ENCODE measurements around the gene TMEM256.

The TMEM256 gene

DNA sequence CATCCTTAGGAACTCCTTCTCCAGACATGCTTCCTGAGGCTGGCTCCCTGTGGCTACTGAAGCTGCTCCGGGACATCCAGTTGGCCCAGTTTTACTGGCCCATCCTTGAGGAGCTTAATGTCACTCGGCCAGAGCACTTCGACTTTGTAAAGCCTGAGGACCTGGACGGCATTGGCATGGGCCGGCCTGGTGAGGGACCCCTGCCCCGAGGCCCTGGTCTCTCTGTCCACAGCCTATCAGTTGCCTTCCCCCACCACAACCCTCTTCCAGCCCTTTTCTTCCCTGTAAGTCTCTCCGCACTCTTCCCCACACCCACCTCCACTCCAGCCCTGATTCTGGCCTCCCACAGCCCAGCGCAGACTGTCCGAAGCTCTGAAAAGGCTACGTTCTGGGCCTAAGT is 21.0 kb downstream of the TMEM256 start:
- TF ChIP-seq, protein P1, sequence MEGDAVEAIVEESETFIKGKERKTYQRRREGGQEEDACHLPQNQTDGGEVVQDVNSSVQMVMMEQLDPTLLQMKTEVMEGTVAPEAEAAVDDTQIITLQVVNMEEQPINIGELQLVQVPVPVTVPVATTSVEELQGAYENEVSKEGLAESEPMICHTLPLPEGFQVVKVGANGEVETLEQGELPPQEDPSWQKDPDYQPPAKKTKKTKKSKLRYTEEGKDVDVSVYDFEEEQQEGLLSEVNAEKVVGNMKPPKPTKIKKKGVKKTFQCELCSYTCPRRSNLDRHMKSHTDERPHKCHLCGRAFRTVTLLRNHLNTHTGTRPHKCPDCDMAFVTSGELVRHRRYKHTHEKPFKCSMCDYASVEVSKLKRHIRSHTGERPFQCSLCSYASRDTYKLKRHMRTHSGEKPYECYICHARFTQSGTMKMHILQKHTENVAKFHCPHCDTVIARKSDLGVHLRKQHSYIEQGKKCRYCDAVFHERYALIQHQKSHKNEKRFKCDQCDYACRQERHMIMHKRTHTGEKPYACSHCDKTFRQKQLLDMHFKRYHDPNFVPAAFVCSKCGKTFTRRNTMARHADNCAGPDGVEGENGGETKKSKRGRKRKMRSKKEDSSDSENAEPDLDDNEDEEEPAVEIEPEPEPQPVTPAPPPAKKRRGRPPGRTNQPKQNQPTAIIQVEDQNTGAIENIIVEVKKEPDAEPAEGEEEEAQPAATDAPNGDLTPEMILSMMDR (IDR thresholded peaks at IDR 0.05; ENCODE audit: low read depth, low read length, missing control alignments), result no peak
- Histone ChIP-seq H3K4me3 (ENCODE audit: low read depth, low read length) (no peak overlapping the region), H3K27ac (no peak overlapping the region), H3K36me3 (replicated peaks) (no peaks in the 10 kb centered on the region), H3K27me3 (replicated peaks) (peaks cover 20% of the 10 kb centered on the region)
- in situ Hi-C loops (cut with HindIII; ENCODE audit: low pct_ligation_motif_present, low sequenced_read_pairs), result no loop called here
- no peak for DNase-seq

DNA sequence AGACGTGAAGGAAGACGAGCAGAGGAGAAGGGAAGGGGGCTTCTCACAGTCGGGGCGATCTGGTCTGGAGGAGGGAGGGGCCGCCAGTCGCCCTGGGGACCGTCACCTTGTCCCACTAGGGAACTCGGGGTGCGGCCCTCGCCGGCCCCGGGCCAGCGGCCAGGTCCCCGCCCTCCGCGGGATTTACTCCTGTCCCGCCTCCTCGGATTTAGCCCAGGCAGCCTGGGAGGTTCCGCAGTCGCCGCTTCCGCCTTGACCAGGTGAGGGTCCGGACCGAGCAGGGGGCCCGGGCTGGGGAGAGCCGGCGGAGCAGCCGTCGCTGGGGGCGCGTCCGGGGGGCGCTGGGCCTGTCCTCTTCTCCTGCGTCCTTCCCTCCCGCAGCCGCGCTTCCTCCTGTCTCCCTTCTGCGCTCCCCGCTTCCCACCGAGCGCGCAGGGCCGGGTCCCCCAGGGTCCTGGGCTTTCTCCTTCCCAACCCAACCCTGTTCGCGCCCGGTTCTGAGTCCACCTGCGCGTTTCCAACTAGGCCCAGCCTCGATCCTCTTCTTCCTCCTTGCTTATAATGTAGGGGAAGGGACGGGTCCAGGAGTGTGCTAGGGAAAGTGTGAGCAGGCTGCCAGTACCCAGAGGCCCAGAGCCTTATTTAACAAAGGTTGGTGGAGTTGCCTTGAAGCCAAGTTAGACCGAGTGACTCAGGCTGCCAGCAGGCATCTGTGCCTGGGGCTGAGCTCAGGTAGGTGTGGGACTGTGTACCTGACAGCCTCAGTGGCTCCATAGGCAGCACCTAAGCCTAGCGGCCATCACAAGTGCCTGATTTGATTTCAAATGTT is 22.8 kb downstream of the TMEM256 start, which contains the start of gene TNK1:
TSS of gene TNK1 (plus strand) at position 235 of the 829 bp plus-strand sequence. CDS start 1,838 bp downstream, outside the sequence.
- DNase-seq, result no peak
- TF ChIP-seq, protein P1 (IDR thresholded peaks at IDR 0.05; ENCODE audit: low read depth, low read length, missing control alignments), result no peak
- Histone ChIP-seq H3K36me3 (replicated peaks) (no peaks in the 10 kb centered on the region), H3K4me3 (ENCODE audit: low read depth, low read length) (no peak within 1 kb of the TSS), H3K27ac (no peak within 1 kb of the TSS), H3K27me3 (replicated peaks) (peaks cover 20% of the 10 kb centered on the region)
- in situ Hi-C loops (cut with HindIII; ENCODE audit: low pct_ligation_motif_present, low sequenced_read_pairs), result no loop called here

DNA sequence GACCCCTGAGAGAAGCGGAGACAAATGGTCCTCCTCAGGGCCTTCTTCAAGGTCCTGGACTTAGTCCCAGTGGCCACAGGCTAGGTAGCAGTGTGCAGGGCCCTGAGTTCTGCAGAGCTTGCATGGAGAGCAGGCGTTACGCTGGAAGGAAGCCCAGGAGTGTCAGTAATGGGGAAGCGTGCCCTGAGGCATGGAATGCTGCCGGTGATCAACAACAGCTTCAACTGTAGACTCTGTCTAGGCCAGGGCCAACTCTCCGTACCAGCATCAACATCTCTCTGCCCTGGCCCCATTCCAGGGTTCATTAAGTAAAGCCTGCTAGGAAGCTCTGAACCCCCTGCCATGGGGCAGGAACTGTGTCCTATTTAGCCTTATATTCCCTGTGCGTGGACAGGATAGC is 23.6 kb downstream of the TMEM256 start:
- H3K4me3 ChIP-seq (ENCODE audit: low read depth, low read length), result no peak overlapping the region
- DNase-seq, result no peak
- no peak overlapping the region for H3K27ac ChIP-seq
- peaks cover 20% of the 10 kb centered on the region for H3K27me3 ChIP-seq (replicated peaks)
- no peaks in the 10 kb centered on the region for H3K36me3 ChIP-seq (replicated peaks)
- in situ Hi-C loops (cut with HindIII; ENCODE audit: low pct_ligation_motif_present, low sequenced_read_pairs), result no loop called here
- TF ChIP-seq, protein P1 (IDR thresholded peaks at IDR 0.05; ENCODE audit: low read depth, low read length, missing control alignments), result no peak

DNA sequence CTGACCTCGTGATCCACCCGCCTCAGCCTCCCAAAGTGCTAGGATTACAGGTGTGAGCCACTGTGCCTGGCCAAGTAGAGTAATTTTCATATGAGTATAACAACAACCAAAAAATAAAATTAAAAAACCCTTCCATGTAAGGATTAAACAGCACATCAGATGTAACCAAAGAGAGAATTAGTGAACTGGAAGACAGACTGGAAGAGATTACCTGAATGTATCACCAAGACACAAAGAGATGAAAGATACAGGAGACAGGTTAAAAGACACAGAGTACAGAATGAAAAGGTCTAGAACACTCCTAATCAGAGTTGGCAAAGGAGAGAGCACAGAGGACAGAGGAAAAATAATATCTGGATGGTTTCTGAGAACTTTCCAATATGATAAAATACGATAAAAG is 24.8 kb downstream of the TMEM256 start:
- peaks cover 20% of the 10 kb centered on the region for H3K27me3 ChIP-seq (replicated peaks)
- no peak overlapping the region for H3K4me3 ChIP-seq (ENCODE audit: low read depth, low read length)
- TF ChIP-seq, protein P1 (IDR thresholded peaks at IDR 0.05; ENCODE audit: low read depth, low read length, missing control alignments), result no peak

DNA sequence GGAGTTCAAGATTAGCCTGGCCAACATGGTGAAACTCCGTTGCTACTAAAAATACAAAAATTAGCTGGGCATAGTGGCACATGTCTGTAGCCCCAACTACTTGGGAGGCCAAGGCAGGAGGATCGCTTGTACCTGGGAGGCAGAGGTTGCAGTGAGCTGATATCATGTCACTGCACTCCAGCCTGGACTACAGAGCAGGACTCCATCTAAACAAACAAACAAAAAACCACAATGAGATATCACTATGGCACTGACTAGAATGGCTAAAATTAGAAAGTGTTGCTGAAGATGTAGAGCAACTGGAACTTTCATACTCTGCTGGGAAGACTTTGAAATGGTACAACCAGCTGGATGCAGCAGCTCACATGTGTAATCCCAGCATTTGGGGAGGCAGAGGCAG is 29.5 kb downstream of the TMEM256 start:
- H3K27ac ChIP-seq, result no peak overlapping the region
- H3K36me3 ChIP-seq (replicated peaks), result no peaks in the 10 kb centered on the region
- no peak for DNase-seq
- no peaks in the 10 kb centered on the region for H3K27me3 ChIP-seq (replicated peaks)
- in situ Hi-C loops (cut with HindIII; ENCODE audit: low pct_ligation_motif_present, low sequenced_read_pairs), result no loop called here
- H3K4me3 ChIP-seq (ENCODE audit: low read depth, low read length), result no peak overlapping the region
- TF ChIP-seq, protein P1 (IDR thresholded peaks at IDR 0.05; ENCODE audit: low read depth, low read length, missing control alignments), result no peak

More for the DNA sequence above, 24.8 kb downstream of the TMEM256 start:
- no peak for DNase-seq
- H3K27ac ChIP-seq, result no peak overlapping the region
- H3K36me3 ChIP-seq (replicated peaks), result no peaks in the 10 kb centered on the region
- in situ Hi-C loops (cut with HindIII; ENCODE audit: low pct_ligation_motif_present, low sequenced_read_pairs), result no loop called here

All from brain microvascular endothelial cell (primary cell).